Muscle layer of colon (tissue), 2 donors: ENCODE data around the gene TSPOAP1.

Source experiments
- H3K27ac ChIP-seq: one replicate; pipeline ENCODE4 v1.7.0; 2013; ENCODE audit warnings: low read depth, mild to moderate bottlenecking, low read length, moderate library complexity
- H3K27me3 ChIP-seq, 2 donors: one replicate each; pipeline ENCODE4 v1.7.0; 2013; ENCODE audit warnings: low read length in 2 of 2, mild to moderate bottlenecking in 2 of 2; ENCODE audit not compliant: insufficient read depth in 2 of 2, control insufficient read depth in 1 of 2
- H3K36me3 ChIP-seq: one replicate; pipeline ENCODE4 v1.7.0; 2013; ENCODE audit warnings: mild to moderate bottlenecking, low read length; ENCODE audit not compliant: insufficient read depth
- H3K4me1 ChIP-seq: one replicate; pipeline ENCODE4 v1.7.0; 2013; ENCODE audit warnings: mild to moderate bottlenecking, low read length; ENCODE audit not compliant: insufficient read depth
- H3K4me3 ChIP-seq, 2 donors: one replicate each; pipeline ENCODE4 v1.7.0; 2013; ENCODE audit warnings: low read length in 2 of 2, low read depth in 1 of 2, mild to moderate bottlenecking in 1 of 2, moderate library complexity in 1 of 2
- H3K9ac ChIP-seq: one replicate; pipeline ENCODE4 v1.7.0; 2013; ENCODE audit warnings: low read length
- H3K9me3 ChIP-seq: one replicate; pipeline ENCODE4 v1.7.0; 2013; ENCODE audit warnings: mild to moderate bottlenecking, low read length
- donor health status: abdominal sarcoma.
- donor health status: Adenocarcinoma of cecum.

The TSPOAP1 gene

DNA sequence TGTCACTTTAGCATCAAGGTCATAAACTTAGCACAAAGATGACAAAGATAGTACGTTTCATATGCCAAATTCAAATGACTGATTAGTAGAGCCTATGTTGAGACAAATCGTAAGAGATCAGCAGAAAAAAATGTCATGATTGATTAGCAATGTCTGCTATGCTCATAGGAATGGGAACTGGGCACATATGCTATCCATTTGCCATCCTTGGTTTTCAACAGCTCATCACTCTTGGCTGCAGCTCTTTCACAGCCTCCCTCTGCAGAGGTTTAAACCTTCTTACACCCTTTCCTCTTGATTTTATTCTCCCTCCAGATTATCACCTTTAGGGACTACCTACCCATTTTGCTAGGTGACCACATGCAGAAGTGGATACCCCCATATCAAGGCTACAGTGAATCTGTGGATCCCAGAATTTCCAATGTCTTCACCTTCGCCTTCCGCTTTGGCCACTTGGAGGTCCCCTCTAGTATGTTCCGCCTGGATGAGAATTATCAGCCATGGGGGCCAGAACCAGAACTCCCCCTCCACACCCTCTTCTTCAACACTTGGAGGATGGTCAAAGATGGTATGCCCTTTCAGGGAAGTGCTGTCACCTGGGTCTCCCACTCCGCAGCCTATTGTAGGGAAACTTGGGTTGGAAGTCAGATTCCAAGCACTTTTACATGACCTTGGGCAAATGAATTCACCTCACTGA, 64.0 kb downstream of the TSPOAP1 start:
- no peak overlapping the region for H3K27ac ChIP-seq
- no peaks in the 10 kb centered on the region for H3K4me1 ChIP-seq
- H3K27me3 ChIP-seq: peaks cover 4 to 7% of the 10 kb centered on the region in 2 donors
- no peak overlapping the region for H3K9ac ChIP-seq
- H3K4me3 ChIP-seq: no peak overlapping the region
- H3K36me3 ChIP-seq: no peaks in the 10 kb centered on the region
- H3K9me3 ChIP-seq: no peaks in the 10 kb centered on the region

DNA sequence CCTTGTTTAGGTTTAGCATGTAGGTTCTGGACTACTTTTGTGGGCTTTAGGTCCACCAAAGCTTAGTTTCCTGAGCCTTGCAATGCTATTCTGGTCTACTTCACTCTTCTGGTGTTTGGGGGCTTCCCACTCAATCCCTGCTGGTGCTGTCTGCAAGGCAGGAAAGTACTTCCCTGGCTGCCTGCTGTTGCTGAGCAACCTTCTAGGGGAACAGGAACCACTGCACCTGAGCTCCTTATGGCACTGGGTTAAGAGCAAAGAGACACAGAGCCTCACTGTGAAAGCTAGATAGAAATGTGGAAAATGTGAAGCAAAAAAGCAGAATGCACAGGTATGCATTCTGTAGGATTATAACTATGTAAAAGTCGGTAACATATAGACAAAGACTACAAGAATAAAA, 64.8 kb downstream of the TSPOAP1 start:
- H3K4me3 ChIP-seq: no peak overlapping the region
- H3K9me3 ChIP-seq: no peaks in the 10 kb centered on the region
- H3K27me3 ChIP-seq: peaks cover 4 to 7% of the 10 kb centered on the region in 2 donors
- H3K9ac ChIP-seq: no peak overlapping the region
- no peaks in the 10 kb centered on the region for H3K4me1 ChIP-seq
- H3K36me3 ChIP-seq: no peaks in the 10 kb centered on the region
- no peak overlapping the region for H3K27ac ChIP-seq

DNA sequence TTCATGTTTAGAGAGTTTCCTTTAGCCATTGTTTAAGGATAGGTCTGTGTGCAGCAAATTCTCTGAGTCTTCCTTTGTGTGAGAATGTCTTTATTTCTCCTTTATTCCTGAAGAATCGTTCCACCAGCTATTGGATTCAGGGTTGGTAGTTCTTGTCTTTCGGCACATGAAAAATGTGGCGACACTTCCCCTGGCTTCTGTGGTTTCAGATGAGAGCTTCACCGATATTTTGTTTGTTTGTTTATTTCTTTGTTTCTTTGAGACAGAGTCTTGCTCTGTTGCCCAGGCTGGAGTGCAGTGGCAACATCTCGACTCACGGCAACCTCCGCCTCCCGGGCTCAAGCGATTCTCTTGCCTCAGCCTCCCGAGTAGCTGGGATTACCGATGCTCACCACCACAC, 66.4 kb downstream of the TSPOAP1 start:
- H3K27me3 ChIP-seq: peaks cover 4 to 7% of the 10 kb centered on the region in 2 donors
- no peak overlapping the region for H3K4me3 ChIP-seq

GRCh38 chr17:58254803-58255202, 73.8 kb downstream of the TSPOAP1 start:
- peaks cover 0 to 22% of the 10 kb centered on the region in 2 donors for H3K27me3 ChIP-seq
- H3K36me3 ChIP-seq: no peaks in the 10 kb centered on the region

More for the DNA sequence above, 66.4 kb downstream of the TSPOAP1 start:
- H3K27ac ChIP-seq: no peak overlapping the region
- no peak overlapping the region for H3K9ac ChIP-seq
- H3K9me3 ChIP-seq: no peaks in the 10 kb centered on the region
- no peaks in the 10 kb centered on the region for H3K36me3 ChIP-seq
- H3K4me1 ChIP-seq: no peaks in the 10 kb centered on the region

DNA sequence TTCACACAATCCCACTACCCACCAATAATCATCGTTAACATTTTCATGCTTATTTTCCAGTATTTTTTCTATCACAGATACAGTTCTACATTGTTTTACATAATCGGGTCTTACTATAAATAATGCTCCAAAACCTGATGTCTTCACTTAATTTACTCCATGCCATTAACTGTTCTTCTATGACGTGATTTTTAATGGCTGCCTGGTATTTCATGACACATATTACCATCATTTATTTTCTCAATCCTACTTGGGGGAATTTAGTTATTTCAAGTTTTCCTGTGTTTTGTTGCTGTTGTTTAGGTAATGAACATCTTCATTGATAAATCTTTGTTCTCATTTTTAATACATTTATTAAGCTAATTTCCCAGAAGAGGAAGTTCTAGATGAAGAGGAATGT, 75.5 kb downstream of the TSPOAP1 start:
- Histone ChIP-seq H3K4me1 (no peaks in the 10 kb centered on the region), H3K36me3 (no peaks in the 10 kb centered on the region), H3K9ac (no peak overlapping the region), H3K27me3 (peaks cover 0 to 32% of the 10 kb centered on the region in 2 donors), H3K27ac (no peak overlapping the region), H3K4me3 (no peak overlapping the region), H3K9me3 (no peaks in the 10 kb centered on the region)

More at GRCh38 chr17:58254803-58255202, 73.8 kb downstream of the TSPOAP1 start:
- H3K4me1 ChIP-seq: no peaks in the 10 kb centered on the region
- H3K4me3 ChIP-seq: no peak overlapping the region
- H3K9me3 ChIP-seq: no peaks in the 10 kb centered on the region
- H3K9ac ChIP-seq: no peak overlapping the region
- H3K27ac ChIP-seq: no peak overlapping the region

DNA sequence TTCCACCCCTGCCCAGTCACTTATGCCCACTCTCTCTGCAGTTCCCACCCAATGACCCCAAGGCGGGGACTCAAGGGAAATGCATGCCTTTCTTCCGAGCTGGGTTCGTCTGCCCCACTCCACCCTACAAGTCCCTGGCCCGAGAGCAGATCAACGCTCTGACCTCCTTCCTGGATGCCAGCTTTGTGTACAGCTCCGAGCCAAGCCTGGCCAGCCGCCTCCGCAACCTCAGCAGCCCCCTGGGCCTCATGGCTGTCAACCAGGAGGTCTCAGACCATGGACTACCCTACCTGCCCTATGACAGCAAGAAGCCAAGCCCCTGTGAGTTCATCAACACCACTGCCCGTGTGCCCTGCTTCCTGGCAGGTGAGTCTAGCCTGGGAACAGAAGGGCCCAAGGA, 76.5 kb downstream of the TSPOAP1 start:
- H3K27ac ChIP-seq: no peak overlapping the region
- H3K4me3 ChIP-seq: no peak overlapping the region
- H3K36me3 ChIP-seq: no peaks in the 10 kb centered on the region
- peaks cover 0 to 32% of the 10 kb centered on the region in 2 donors for H3K27me3 ChIP-seq
- no peaks in the 10 kb centered on the region for H3K9me3 ChIP-seq
- H3K9ac ChIP-seq: no peak overlapping the region
- H3K4me1 ChIP-seq: no peaks in the 10 kb centered on the region
